Endodermal cell (in vitro differentiated cells): ENCODE data around the gene ANKRD6. TPM values are rescaled to one million over a fixed set of nuclear protein-coding genes. Genes with fewer than 3 reads are reported as not detected.

ENCODE experiments used
- DNase-seq: peaks from one replicate; pipeline ENCODE4 v3.0.0-alpha.2; 2017
- H3K27ac ChIP-seq: 2 replicates; pipeline ENCODE4 v1.5.1; 2013; ENCODE audit warnings: mild to moderate bottlenecking, low read depth, low read length, moderate library complexity
- H3K27me3 ChIP-seq: 2 replicates; pipeline ENCODE4 v1.6.1; 2013; ENCODE audit warnings: mild to moderate bottlenecking, low read length, moderate library complexity; ENCODE audit not compliant: insufficient read depth, control insufficient read depth, poor library complexity, severe bottlenecking
- H3K36me3 ChIP-seq: 2 replicates; pipeline ENCODE4 v1.7.0; 2013; ENCODE audit warnings: mild to moderate bottlenecking, low read length, moderate library complexity; ENCODE audit not compliant: control insufficient read depth, insufficient read depth
- H3K4me1 ChIP-seq: one replicate; pipeline ENCODE4 v1.7.0; 2013; ENCODE audit warnings: low read length; ENCODE audit not compliant: control insufficient read depth, insufficient read depth
- H3K4me3 ChIP-seq: 2 replicates; pipeline ENCODE4 v1.5.1; 2013; ENCODE audit warnings: mild to moderate bottlenecking, low read length, moderate library complexity
- H3K9ac ChIP-seq: 2 replicates; pipeline ENCODE4 v1.6.1; 2013; ENCODE audit warnings: mild to moderate bottlenecking, low read length, moderate library complexity; ENCODE audit not compliant: poor library complexity, severe bottlenecking; ENCODE audit errors: extremely low read depth
- H3K9me3 ChIP-seq: 2 replicates; pipeline ENCODE4 v1.6.1; 2013; ENCODE audit warnings: mild to moderate bottlenecking, low read length, moderate library complexity; ENCODE audit not compliant: control insufficient read depth
- H3K27ac Mint-ChIP-seq: 2 replicates; pipeline ENCODE4 v1.8.0; 2020; ENCODE audit warnings: mixed read lengths
- H3K27me3 Mint-ChIP-seq: 2 replicates; pipeline ENCODE4 v1.8.0; 2021; ENCODE audit warnings: mild to moderate bottlenecking, mixed read lengths; ENCODE audit not compliant: insufficient read depth
- H3K36me3 Mint-ChIP-seq: 2 replicates; pipeline ENCODE4 v1.8.0; 2020; ENCODE audit warnings: low read depth, mixed read lengths
- H3K4me1 Mint-ChIP-seq: 2 replicates; pipeline ENCODE4 v1.8.0; 2020; ENCODE audit warnings: mixed read lengths
- H3K4me3 Mint-ChIP-seq: 2 replicates; pipeline ENCODE4 v1.8.0; 2020; ENCODE audit warnings: mild to moderate bottlenecking, moderate library complexity, mixed read lengths
- H3K9me3 Mint-ChIP-seq: 2 replicates; pipeline ENCODE4 v1.8.0; 2020; ENCODE audit warnings: mild to moderate bottlenecking, mixed read lengths
- WGBS, 2 experiments: methylation state at CpG; one replicate each; pipeline versions ENCODE4 v1.1.5 to v1.1.7; 2013; ENCODE audit warnings: missing lambda C conversion rate in 2 of 2, mixed read lengths in 1 of 2; ENCODE audit not compliant: insufficient coverage in 1 of 2, insufficient read length in 1 of 2; 5-methylcytosine and 5-hydroxymethylcytosine counted together
- total RNA-seq, 2 donors: library from RNA; stranded (reverse); fragmentation: NEBNext Ultra II Directional in 1 of 2; extraction: Animal tissue kit (Norgen Biotek cat#: 25700) in 1 of 2; gene quantifications; 2 replicates in 1 of 2; 3 replicates in 1 of 2; pipeline ENCODE4 v1.2.1, GENCODE V29; 2021
- TF ChIP-seq, protein P1 (sequence below): fragments of 200-600 bp; sonication (generic); conservative IDR thresholded peaks from 2 replicates; pipeline ENCODE4 v1.5.0; 2021; ENCODE audit warnings: antibody characterized with exemption, mild to moderate bottlenecking

Gene ANKRD6
- total RNA-seq, 2 donors from 2014 or later = 88.7 to 110 TPM

DNA sequence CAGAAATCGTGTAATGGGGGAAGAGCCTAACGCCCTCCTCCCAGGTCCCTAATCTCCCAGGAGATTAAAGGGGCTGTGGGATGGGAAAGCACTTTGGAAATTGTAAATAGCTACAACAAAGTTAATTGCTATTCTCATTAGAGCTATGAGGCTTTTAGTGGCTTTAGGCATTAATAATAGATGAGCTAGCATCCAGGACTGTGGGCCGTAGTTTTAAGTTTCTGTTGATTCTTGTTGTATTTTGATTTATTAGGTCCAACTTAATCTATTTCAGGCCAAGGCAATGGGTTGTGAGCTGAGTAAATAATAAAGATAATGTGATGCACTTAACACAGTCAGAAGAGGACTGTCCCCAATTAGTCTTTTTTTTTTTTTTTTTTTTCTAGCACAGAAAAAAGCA is 67.7 kb downstream of the ANKRD6 start:
- peak overlapping the region; percentile 0 for H3K27ac ChIP-seq
- Mint-ChIP-seq H3K27me3 (no peaks in the 10 kb centered on the region), H3K9me3 (no peaks in the 10 kb centered on the region), H3K4me1 (peaks cover 73% of the 10 kb centered on the region), H3K27ac (peak overlapping the region; percentile 77), H3K4me3 (peak overlapping the region; percentile 20), H3K36me3 (peaks cover 2% of the 10 kb centered on the region)
- peak overlapping the region; percentile 56 for H3K4me3 ChIP-seq
- H3K4me1 ChIP-seq = peaks cover 47% of the 10 kb centered on the region
- DNase-seq = no peak
- H3K36me3 ChIP-seq = peaks cover 17% of the 10 kb centered on the region
- 15 to 60% methylated on average over 2 to 3 of the region's 3 CpGs for WGBS, 2 experiments
- no peaks in the 10 kb centered on the region for H3K9me3 ChIP-seq
- H3K27me3 ChIP-seq = no peaks in the 10 kb centered on the region
- TF ChIP-seq, protein P1, sequence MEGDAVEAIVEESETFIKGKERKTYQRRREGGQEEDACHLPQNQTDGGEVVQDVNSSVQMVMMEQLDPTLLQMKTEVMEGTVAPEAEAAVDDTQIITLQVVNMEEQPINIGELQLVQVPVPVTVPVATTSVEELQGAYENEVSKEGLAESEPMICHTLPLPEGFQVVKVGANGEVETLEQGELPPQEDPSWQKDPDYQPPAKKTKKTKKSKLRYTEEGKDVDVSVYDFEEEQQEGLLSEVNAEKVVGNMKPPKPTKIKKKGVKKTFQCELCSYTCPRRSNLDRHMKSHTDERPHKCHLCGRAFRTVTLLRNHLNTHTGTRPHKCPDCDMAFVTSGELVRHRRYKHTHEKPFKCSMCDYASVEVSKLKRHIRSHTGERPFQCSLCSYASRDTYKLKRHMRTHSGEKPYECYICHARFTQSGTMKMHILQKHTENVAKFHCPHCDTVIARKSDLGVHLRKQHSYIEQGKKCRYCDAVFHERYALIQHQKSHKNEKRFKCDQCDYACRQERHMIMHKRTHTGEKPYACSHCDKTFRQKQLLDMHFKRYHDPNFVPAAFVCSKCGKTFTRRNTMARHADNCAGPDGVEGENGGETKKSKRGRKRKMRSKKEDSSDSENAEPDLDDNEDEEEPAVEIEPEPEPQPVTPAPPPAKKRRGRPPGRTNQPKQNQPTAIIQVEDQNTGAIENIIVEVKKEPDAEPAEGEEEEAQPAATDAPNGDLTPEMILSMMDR = no peak
- H3K9ac ChIP-seq = peak overlapping the region; percentile 12

DNA sequence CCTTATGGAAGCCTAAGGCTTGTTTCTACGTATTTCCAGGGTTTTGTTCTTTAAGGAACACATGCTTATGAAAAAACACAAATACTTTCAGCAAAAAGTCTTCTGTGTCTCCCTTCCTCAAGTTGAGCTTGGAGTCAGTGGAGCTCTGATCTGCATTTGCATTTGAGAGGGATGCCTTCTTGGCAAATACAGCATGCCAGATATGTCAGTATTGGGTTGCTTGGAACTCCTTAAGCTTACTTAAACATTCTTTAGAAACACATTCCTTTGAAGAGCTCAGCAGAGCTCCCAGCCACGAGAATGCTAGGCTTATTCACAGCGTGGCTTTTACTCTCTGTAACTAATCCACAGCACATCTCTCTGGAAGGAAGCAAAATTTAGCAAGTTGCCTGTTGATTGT is 68.3 kb downstream of the ANKRD6 start:
- Histone ChIP-seq H3K27me3 (no peaks in the 10 kb centered on the region), H3K27ac (peak overlapping the region; percentile 0), H3K9ac (peak overlapping the region; percentile 12), H3K36me3 (peaks cover 17% of the 10 kb centered on the region), H3K9me3 (no peaks in the 10 kb centered on the region), H3K4me1 (peaks cover 45% of the 10 kb centered on the region), H3K4me3 (peak overlapping the region; percentile 56)
- 17 to 19% methylated on average over 3 of the region's 3 CpGs for WGBS, 2 experiments
- peak; percentile 73 for DNase-seq
- Mint-ChIP-seq H3K36me3 (peaks cover 2% of the 10 kb centered on the region), H3K9me3 (no peaks in the 10 kb centered on the region), H3K4me3 (peak overlapping the region; percentile 20), H3K4me1 (peaks cover 74% of the 10 kb centered on the region), H3K27ac (peak overlapping the region; percentile 77), H3K27me3 (no peaks in the 10 kb centered on the region)
- TF ChIP-seq, protein P1 = no peak

DNA sequence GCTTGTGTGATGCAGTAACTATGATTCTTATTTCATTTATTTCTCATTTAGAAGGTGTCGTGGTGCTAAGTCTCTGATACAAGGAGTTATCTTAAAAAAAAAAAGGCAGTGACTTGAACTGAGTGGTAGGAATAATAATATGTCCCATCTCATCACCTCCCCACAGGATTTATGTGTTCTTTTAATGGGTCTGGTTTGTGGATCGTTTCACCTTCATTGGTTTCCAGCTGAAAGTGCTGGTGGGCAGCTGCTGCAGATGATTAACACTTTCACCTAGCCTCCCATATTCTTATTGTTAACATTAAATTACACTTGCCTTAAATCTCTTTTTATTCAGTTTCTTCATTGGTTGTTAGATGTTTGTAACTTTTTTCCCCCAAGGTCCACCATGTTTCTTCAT is 68.8 kb downstream of the ANKRD6 start:
- 72% methylated on average over 2 of the region's 2 CpGs; no CpG with 5 or more reads in 1 of the 2 experiments for WGBS, 2 experiments
- Histone ChIP-seq H3K4me3 (peak overlapping the region; percentile 14), H3K27ac (peak overlapping the region; percentile 0), H3K4me1 (peaks cover 44% of the 10 kb centered on the region), H3K36me3 (peaks cover 17% of the 10 kb centered on the region), H3K9ac (peak overlapping the region; percentile 4), H3K27me3 (no peaks in the 10 kb centered on the region), H3K9me3 (no peaks in the 10 kb centered on the region)
- H3K36me3 Mint-ChIP-seq = peaks cover 2% of the 10 kb centered on the region
- TF ChIP-seq, protein P1 = no peak
- peak overlapping the region; percentile 77 for H3K27ac Mint-ChIP-seq
- peak overlapping the region; percentile 20 for H3K4me3 Mint-ChIP-seq
- no peaks in the 10 kb centered on the region for H3K27me3 Mint-ChIP-seq
- H3K4me1 Mint-ChIP-seq = peaks cover 77% of the 10 kb centered on the region
- DNase-seq = no peak
- H3K9me3 Mint-ChIP-seq = no peaks in the 10 kb centered on the region
